ENCODE results near the gene RAB31. TPM values are rescaled to one million over a fixed set of nuclear protein-coding genes. Genes with fewer than 3 reads are reported as not detected.

RAB31 gene
- polyA plus RNA-seq, 3 donors from 2014 or later = 5.3 to 28.0 (median 19.3) TPM

GRCh38 chr18:9712130-9712577, 4.1 kb downstream of the RAB31 start:
- H3K36me3 Mint-ChIP-seq = no peaks in the 10 kb centered on the region
- peak overlapping the region; percentile 29 to 92 (median 77) for H3K4me3 Mint-ChIP-seq
- peak overlapping the region in 1 of 6 donors; percentile 54 for H3K27ac Mint-ChIP-seq
- no peak for DNase-seq
- H3K4me1 Mint-ChIP-seq = peaks cover 39 to 46% of the 10 kb centered on the region in 2 donors
- H3K9me3 Mint-ChIP-seq = no peaks in the 10 kb centered on the region
- peaks cover 26 to 42% (median 39%) of the 10 kb centered on the region in 3 donors for H3K27me3 Mint-ChIP-seq (ENCODE audit: low read depth in 3 of 3)

GRCh38 chr18:9712611-9713010, 4.5 kb downstream of the RAB31 start:
- H3K4me1 Mint-ChIP-seq = peaks cover 37 to 42% of the 10 kb centered on the region in 2 donors
- no peaks in the 10 kb centered on the region for H3K36me3 Mint-ChIP-seq
- no peak for DNase-seq
- no peak overlapping the region for H3K4me3 Mint-ChIP-seq
- H3K9me3 Mint-ChIP-seq = no peaks in the 10 kb centered on the region
- H3K27me3 Mint-ChIP-seq (ENCODE audit: low read depth in 3 of 3) = peaks cover 25 to 40% (median 37%) of the 10 kb centered on the region in 3 donors
- no peak overlapping the region for H3K27ac Mint-ChIP-seq

- DNase-seq = no peak
- Mint-ChIP-seq H3K9me3 (no peaks in the 10 kb centered on the region), H3K36me3 (no peaks in the 10 kb centered on the region), H3K27me3 (ENCODE audit: low read depth in 3 of 3) (peaks cover 19 to 32% (median 29%) of the 10 kb centered on the region in 3 donors), H3K4me3 (no peak overlapping the region), H3K27ac (no peak overlapping the region), H3K4me1 (peaks cover 29 to 32% of the 10 kb centered on the region in 2 donors)
These were observed 6.4 kb downstream of the RAB31 start for GRCh38 chr18:9714266-9715087.

GRCh38 chr18:9715088-9715343, 6.9 kb downstream of the RAB31 start:
- H3K27ac Mint-ChIP-seq = no peak overlapping the region
- H3K9me3 Mint-ChIP-seq = no peaks in the 10 kb centered on the region
- H3K36me3 Mint-ChIP-seq = no peaks in the 10 kb centered on the region
- DNase-seq = no peak
- H3K4me3 Mint-ChIP-seq = no peak overlapping the region
- H3K4me1 Mint-ChIP-seq = peaks cover 24 to 26% of the 10 kb centered on the region in 2 donors
- H3K27me3 Mint-ChIP-seq (ENCODE audit: low read depth in 3 of 3) = peaks cover 17 to 29% (median 25%) of the 10 kb centered on the region in 3 donors

- Mint-ChIP-seq H3K27ac (no peak overlapping the region), H3K4me3 (no peak overlapping the region), H3K36me3 (no peaks in the 10 kb centered on the region), H3K9me3 (no peaks in the 10 kb centered on the region), H3K27me3 (ENCODE audit: low read depth in 3 of 3) (peaks cover 11 to 19% (median 16%) of the 10 kb centered on the region in 3 donors), H3K4me1 (peaks cover 12 to 15% of the 10 kb centered on the region in 2 donors)
- DNase-seq = no peak
These were observed 8.1 kb downstream of the RAB31 start for GRCh38 chr18:9715978-9716774.

GRCh38 chr18:9716780-9717563, 8.9 kb downstream of the RAB31 start:
- Mint-ChIP-seq H3K4me3 (no peak overlapping the region), H3K27me3 (ENCODE audit: low read depth in 3 of 3) (peaks cover 8 to 18% (median 16%) of the 10 kb centered on the region in 3 donors), H3K9me3 (no peaks in the 10 kb centered on the region), H3K4me1 (peaks cover 5 to 7% of the 10 kb centered on the region in 2 donors), H3K27ac (no peak overlapping the region), H3K36me3 (no peaks in the 10 kb centered on the region)
- DNase-seq = no peak

- no peak for DNase-seq
- no peaks in the 10 kb centered on the region for H3K9me3 Mint-ChIP-seq
- H3K4me3 Mint-ChIP-seq = no peak overlapping the region
- peaks cover 7 to 11% (median 7%) of the 10 kb centered on the region in 3 donors for H3K27me3 Mint-ChIP-seq (ENCODE audit: low read depth in 3 of 3)
- H3K4me1 Mint-ChIP-seq = no peaks in the 10 kb centered on the region
- no peak overlapping the region for H3K27ac Mint-ChIP-seq
- no peaks in the 10 kb centered on the region for H3K36me3 Mint-ChIP-seq
These were observed 11.4 kb downstream of the RAB31 start for GRCh38 chr18:9719421-9719981.

- DNase-seq = no peak
- no peak overlapping the region for H3K4me3 Mint-ChIP-seq
- H3K4me1 Mint-ChIP-seq = no peaks in the 10 kb centered on the region
- H3K36me3 Mint-ChIP-seq = no peaks in the 10 kb centered on the region
- no peak overlapping the region for H3K27ac Mint-ChIP-seq
- H3K9me3 Mint-ChIP-seq = no peaks in the 10 kb centered on the region
- peaks cover 4 to 8% (median 7%) of the 10 kb centered on the region in 3 donors for H3K27me3 Mint-ChIP-seq (ENCODE audit: low read depth in 3 of 3)
These were observed 12.2 kb downstream of the RAB31 start for GRCh38 chr18:9720327-9720726.

- H3K36me3 Mint-ChIP-seq = no peaks in the 10 kb centered on the region
- H3K9me3 Mint-ChIP-seq = no peaks in the 10 kb centered on the region
- no peak overlapping the region for H3K27ac Mint-ChIP-seq
These were observed 13.9 kb downstream of the RAB31 start for GRCh38 chr18:9721893-9722550.

GRCh38 chr18:9722691-9723090, 14.6 kb downstream of the RAB31 start:
- H3K9me3 Mint-ChIP-seq = no peaks in the 10 kb centered on the region
- no peak overlapping the region for H3K27ac Mint-ChIP-seq

More at GRCh38 chr18:9721893-9722550, 13.9 kb downstream of the RAB31 start:
- Mint-ChIP-seq H3K4me3 (no peak overlapping the region), H3K4me1 (no peaks in the 10 kb centered on the region), H3K27me3 (ENCODE audit: low read depth in 3 of 3) (peaks cover 3 to 5% (median 4%) of the 10 kb centered on the region in 3 donors)
- DNase-seq = no peak

GRCh38 chr18:9724797-9725585, 16.9 kb downstream of the RAB31 start:
- Mint-ChIP-seq H3K36me3 (no peaks in the 10 kb centered on the region), H3K27me3 (ENCODE audit: low read depth in 3 of 3) (peaks cover 0 to 5% (median 1%) of the 10 kb centered on the region in 3 donors), H3K9me3 (no peaks in the 10 kb centered on the region), H3K4me3 (no peak overlapping the region), H3K4me1 (no peaks in the 10 kb centered on the region), H3K27ac (no peak overlapping the region)
- DNase-seq = no peak

More at GRCh38 chr18:9722691-9723090, 14.6 kb downstream of the RAB31 start:
- no peaks in the 10 kb centered on the region for H3K36me3 Mint-ChIP-seq
- no peak overlapping the region for H3K4me3 Mint-ChIP-seq
- no peaks in the 10 kb centered on the region for H3K4me1 Mint-ChIP-seq
- H3K27me3 Mint-ChIP-seq (ENCODE audit: low read depth in 3 of 3) = peaks cover 0 to 5% (median 4%) of the 10 kb centered on the region in 3 donors
- DNase-seq = peak in 2 of 3 donors; percentile 7 to 8

- no peak for DNase-seq
- Mint-ChIP-seq H3K4me3 (no peak overlapping the region), H3K9me3 (no peaks in the 10 kb centered on the region), H3K36me3 (no peaks in the 10 kb centered on the region), H3K27ac (no peak overlapping the region), H3K27me3 (ENCODE audit: low read depth in 3 of 3) (peaks cover 0 to 2% (median 2%) of the 10 kb centered on the region in 3 donors), H3K4me1 (no peaks in the 10 kb centered on the region)
These were observed 18.1 kb downstream of the RAB31 start for GRCh38 chr18:9726175-9726574.

Measured in immature natural killer cell (primary cell).